NCI-H1417 treated with DMSO at 0.1 percent for 48 hours (cell line): Measurements from ENCODE around the gene SNX13.

Experiments
- DNase-seq: peaks from one replicate; lab custom pipeline; 2025; lab: John Stamatoyannopoulos, UW

SNX13 gene

GRCh38 chr7:17781491-17782215, 158.6 kb downstream of the SNX13 start:
- DNase-seq: no peak

DNA sequence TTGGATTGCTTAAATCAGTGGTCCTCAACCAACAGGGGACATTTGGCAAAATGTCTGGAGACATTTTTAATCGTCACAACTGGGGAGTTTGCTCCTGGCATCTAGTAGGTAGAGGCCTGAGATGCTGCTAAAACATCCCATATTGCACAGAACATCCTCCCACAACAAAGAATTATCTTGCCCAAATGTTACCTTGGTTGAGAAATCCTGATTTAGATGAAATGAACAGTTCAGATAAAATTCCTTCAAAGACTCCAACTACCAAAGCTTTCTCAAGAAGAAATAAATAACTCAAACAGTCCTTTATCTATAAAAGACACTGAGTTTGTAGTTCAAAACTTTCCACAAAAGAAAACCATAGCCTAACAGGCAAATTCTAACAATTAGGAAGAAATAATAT, 160.9 kb downstream of the SNX13 start:
- no peak for DNase-seq

DNA sequence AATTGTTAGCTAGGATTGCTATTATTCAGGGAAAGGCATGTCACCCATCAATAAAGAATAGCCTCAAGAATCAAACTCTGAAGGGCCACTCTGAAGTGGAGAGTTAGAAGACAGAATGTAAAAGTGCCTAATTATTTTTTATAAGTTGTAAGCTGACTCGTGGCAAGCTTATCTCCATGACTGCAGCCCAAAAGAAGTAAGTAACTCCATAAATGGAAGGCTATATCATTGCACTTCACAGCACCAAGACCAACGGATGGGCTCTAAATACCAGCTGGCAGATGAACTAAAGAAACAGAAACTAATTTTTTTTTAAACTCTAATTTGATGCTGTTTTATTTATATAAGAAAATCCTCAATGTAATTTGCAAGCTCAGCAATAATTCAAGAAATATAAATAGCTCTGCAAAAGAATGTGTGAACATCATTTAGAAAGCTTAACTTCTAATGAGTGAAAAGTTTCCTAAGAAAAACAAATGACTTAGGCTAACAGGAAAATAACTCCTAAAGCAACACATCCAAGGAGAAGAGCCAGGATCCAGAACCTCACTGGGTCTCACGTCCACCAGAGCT, 165.5 kb downstream of the SNX13 start:
- DNase-seq: no peak

- no peak for DNase-seq
Observed at GRCh38 chr7:17774248-17774647, 166.0 kb downstream of the SNX13 start.

- DNase-seq: no peak
Observed at GRCh38 chr7:17773289-17773626, 167.0 kb downstream of the SNX13 start.

- peak; percentile 5 for DNase-seq
Observed at GRCh38 chr7:17772581-17773288, 167.6 kb downstream of the SNX13 start.

DNA sequence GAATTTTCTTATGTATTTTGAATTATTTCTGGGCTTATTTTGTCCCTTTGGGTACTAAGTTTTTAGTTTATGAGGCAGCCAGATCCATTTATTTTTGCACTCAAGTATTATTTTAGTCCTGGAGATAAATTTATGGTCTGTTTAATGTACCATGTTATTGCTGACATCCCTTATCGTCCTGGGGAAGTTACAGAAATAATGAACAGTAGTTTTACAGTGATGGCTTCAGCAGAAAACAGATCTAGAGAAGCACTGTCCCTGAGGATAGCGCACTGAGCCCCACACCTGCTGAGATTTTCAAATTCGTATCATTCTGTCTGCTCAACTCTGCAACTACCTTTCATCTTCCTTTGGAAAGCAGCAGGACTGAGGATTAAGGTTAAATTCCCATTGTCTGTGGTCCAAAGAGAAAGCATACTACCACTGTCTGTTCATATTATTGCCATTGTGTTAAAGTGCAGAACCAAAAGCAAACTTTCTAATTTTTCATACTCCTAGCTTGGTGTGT, 168.3 kb downstream of the SNX13 start:
- no peak for DNase-seq

- no peak for DNase-seq
Observed at GRCh38 chr7:17770710-17771375, 169.5 kb downstream of the SNX13 start.

GRCh38 chr7:17769918-17770317, 170.4 kb downstream of the SNX13 start:
- DNase-seq: no peak

GRCh38 chr7:17758008-17758407, 182.3 kb downstream of the SNX13 start:
- DNase-seq: no peak

GRCh38 chr7:17746020-17746530, 194.2 kb downstream of the SNX13 start:
- no peak for DNase-seq

GRCh38 chr7:17745610-17746009, 194.7 kb downstream of the SNX13 start:
- DNase-seq: no peak

- no peak for DNase-seq
Observed at GRCh38 chr7:17743316-17743715, 197.0 kb downstream of the SNX13 start.

DNA sequence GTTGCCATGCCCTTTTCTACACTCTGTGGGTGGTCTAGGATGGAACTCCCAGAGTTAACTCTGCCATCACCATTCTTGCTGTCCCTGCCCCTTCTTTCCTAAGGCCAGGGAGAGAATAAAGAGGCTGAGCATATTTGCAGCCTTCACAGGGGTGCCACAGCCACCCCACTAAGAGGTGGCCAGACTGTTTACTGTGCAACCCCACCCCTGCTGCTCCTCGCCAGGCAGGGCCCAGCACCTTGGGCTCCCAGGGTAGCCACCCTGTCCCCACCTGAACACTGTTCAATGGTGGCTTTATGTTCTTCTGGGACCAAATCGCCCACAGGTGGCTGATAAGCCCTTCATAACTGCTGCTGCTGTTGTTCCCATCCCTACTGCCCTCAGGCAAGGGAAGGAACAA, 198.9 kb downstream of the SNX13 start:
- DNase-seq: no peak
